Lower leg skin (tissue), 4 donors: ENCODE data around the gene ICAM4. TPM values are rescaled to one million over a fixed set of nuclear protein-coding genes. Genes with fewer than 3 reads are reported as not detected.

Experiments
- DNase-seq, 2 donors: peaks; one replicate each; pipeline ENCODE4 v3.0.0-alpha.2; 2019; ENCODE audit warnings: low spot score in 2 of 2
- H3K4me3 ChIP-seq: fragments of 200-600 bp; sonication (generic); 2 replicates; pipeline ENCODE4 v1.5.1; 2017; ENCODE audit warnings: mild to moderate bottlenecking, low read depth; ENCODE audit not compliant: poor library complexity, severe bottlenecking
- CTCF ChIP-seq, 3 donors: fragments of 450-650 bp; IDR thresholded peaks; one replicate each; pipeline ENCODE4 v1.5.1; 2016; ENCODE audit warnings: antibody characterized with exemption in 3 of 3, mild to moderate bottlenecking in 3 of 3, moderate library complexity in 2 of 3
- POLR2A ChIP-seq, 2 donors: fragments of 450-650 bp; IDR thresholded peaks; one replicate each; pipeline ENCODE4 v1.6.1; 2016 to 2017; ENCODE audit warnings: antibody characterized with exemption in 2 of 2, mild to moderate bottlenecking in 1 of 2, moderate library complexity in 1 of 2
- WGBS, 2 donors: methylation state at CpG; one replicate each; pipeline ENCODE4 v1.1.5; 2018; 5-methylcytosine and 5-hydroxymethylcytosine counted together
- intact Hi-C: fragments of 100-400 bp; cut with DNase I; formaldehyde crosslinking; loops from one replicate; pipeline ENCODE4 v1.15.0; 2023; ENCODE audit warnings: low total_unique reads
- total RNA-seq, 4 donors: library from RNA; depleted of rRNA; stranded (reverse); fragments of >200 nt; gene quantifications; one replicate each; pipeline ENCODE4 v1.1.0, GENCODE V29; 2016

The ICAM4 gene
- total RNA-seq, 4 donors from 2014 or later = 0.38 TPM; not detected in 3

- TF ChIP-seq POLR2A (IDR thresholded peaks at IDR 0.05) = no peak
- no peak for TF ChIP-seq CTCF (IDR thresholded peaks at IDR 0.05)
- DNase-seq = no peak
- 92 to 94% methylated on average over 8 of the region's 8 CpGs for WGBS, 2 donors
- intact Hi-C loops = no loop called here
- H3K4me3 ChIP-seq = no peak overlapping the region
These were observed 39.0 kb downstream of the ICAM4 start for GRCh38 chr19:10325732-10326131.

GRCh38 chr19:10327793-10328192, 41.0 kb downstream of the ICAM4 start:
- TF ChIP-seq POLR2A (IDR thresholded peaks at IDR 0.05) (no peak), CTCF (IDR thresholded peaks at IDR 0.05) (no peak)
- no peak for DNase-seq
- H3K4me3 ChIP-seq = no peak overlapping the region
- intact Hi-C loops = no loop called here
- WGBS, 2 donors = 89 to 99% methylated on average over 7 of the region's 7 CpGs

- H3K4me3 ChIP-seq = no peak overlapping the region
- intact Hi-C loops = no loop called here
- DNase-seq = no peak
- TF ChIP-seq CTCF (IDR thresholded peaks at IDR 0.05) (no peak), POLR2A (IDR thresholded peaks at IDR 0.05) (no peak)
- 95 to 98% methylated on average over 28 to 41 of the region's 41 CpGs for WGBS, 2 donors
These were observed 42.0 kb downstream of the ICAM4 start for GRCh38 chr19:10328558-10329429.

GRCh38 chr19:10329555-10329954, 42.8 kb downstream of the ICAM4 start:
- intact Hi-C loops = no loop called here
- WGBS, 2 donors = 92 to 95% methylated on average over 13 of the region's 13 CpGs
- DNase-seq = no peak

GRCh38 chr19:10332158-10332964, 45.6 kb downstream of the ICAM4 start:
- 37 to 38% methylated on average over 16 to 18 of the region's 18 CpGs for WGBS, 2 donors
- DNase-seq = no peak
- no peak for TF ChIP-seq POLR2A (IDR thresholded peaks at IDR 0.05)

More at GRCh38 chr19:10329555-10329954, 42.8 kb downstream of the ICAM4 start:
- no peak overlapping the region for H3K4me3 ChIP-seq
- TF ChIP-seq POLR2A (IDR thresholded peaks at IDR 0.05) = no peak
- no peak for TF ChIP-seq CTCF (IDR thresholded peaks at IDR 0.05)

More at GRCh38 chr19:10332158-10332964, 45.6 kb downstream of the ICAM4 start:
- peak overlapping the region; percentile 65 for H3K4me3 ChIP-seq
- intact Hi-C loops = loop anchor here (5.0 kb wide), 1 partner anchor 1885 kb away; no protein-coding TSS in a partner anchor
